Heart left ventricle (tissue), 16 donors: ENCODE results near the gene CBX8. TPM values are rescaled to one million over a fixed set of nuclear protein-coding genes. Genes with fewer than 3 reads are reported as not detected.
A peak's percentile ranks its signal among the peaks of the same experiment; 100 is the strongest.

ENCODE experiments used
- ATAC-seq, 4 donors: fragments of 200-7000 bp; cut with Tn5 transposase; one replicate each; pipeline ENCODE4 v1.9.1; 2020 to 2022; ENCODE audit warnings: moderate library complexity in 4 of 4, mild to moderate bottlenecking in 3 of 4, moderate number of reproducible peaks in 1 of 4
- DNase-seq, 5 donors: peaks; one replicate each; pipeline ENCODE4 v3.0.0-alpha.2; 2020
- H3K27ac ChIP-seq, 12 donors: fragments of 200-600 bp; sonication (generic) in 4 of 12; one replicate each; pipeline versions ENCODE4 v1.5.0 to v1.8.0; 2016 to 2022; ENCODE audit warnings: mild to moderate bottlenecking in 2 of 12
- H3K27me3 ChIP-seq, 9 donors: fragments of 200-600 bp; sonication (generic) in 2 of 9; one replicate each; pipeline versions ENCODE4 v1.5.1 to v1.8.0; 2016 to 2022; ENCODE audit warnings: mild to moderate bottlenecking in 3 of 9
- H3K36me3 ChIP-seq, 9 donors: fragments of 200-600 bp; sonication (generic) in 2 of 9; one replicate each; pipeline versions ENCODE4 v1.5.0 to v1.8.0; 2018 to 2022; ENCODE audit warnings: mild to moderate bottlenecking in 2 of 9
- H3K4me1 ChIP-seq, 12 donors: fragments of 200-600 bp; sonication (generic) in 4 of 12; one replicate each; pipeline versions ENCODE4 v1.5.0 to v1.8.0; 2016 to 2022; ENCODE audit warnings: mild to moderate bottlenecking in 3 of 12
- H3K4me3 ChIP-seq, 12 donors: fragments of 200-600 bp; sonication (generic) in 4 of 12; one replicate each; pipeline versions ENCODE4 v1.5.0 to v1.8.0; 2017 to 2022; ENCODE audit warnings: mild to moderate bottlenecking in 9 of 12, moderate library complexity in 4 of 12
- H3K9me3 ChIP-seq, 12 donors: fragments of 200-600 bp; sonication (generic) in 4 of 12; one replicate each; pipeline versions ENCODE4 v1.5.0 to v1.8.0; 2016 to 2022; ENCODE audit warnings: mild to moderate bottlenecking in 1 of 12
- CTCF ChIP-seq, 12 donors: fragments of 200-600 bp; sonication (generic) in 4 of 12; IDR thresholded peaks; one replicate each; pipeline versions ENCODE4 v1.5.0 to v1.8.0; 2018 to 2022; ENCODE audit warnings: antibody characterized with exemption in 12 of 12, mild to moderate bottlenecking in 5 of 12
- POLR2A ChIP-seq, 2 donors: fragments of 450-650 bp; IDR thresholded peaks; one replicate each; pipeline ENCODE4 v1.6.1; 2017; ENCODE audit warnings: antibody characterized with exemption in 2 of 2, mild to moderate bottlenecking in 2 of 2, moderate library complexity in 2 of 2
- WGBS, 4 donors: extraction: QIAGEN DNeasy Blood & Tissue Kit in 2 of 4; methylation state at CpG; one replicate each; pipeline versions ENCODE4 v1.1.5 to v1.1.7; 2013 to 2018; 5-methylcytosine and 5-hydroxymethylcytosine counted together
- intact Hi-C, 10 donors: fragments of 100-400 bp; cut with DNase I; formaldehyde crosslinking; loops; one replicate each; pipeline versions ENCODE4 v1.11.1 to v1.14.2; 2022
- polyA plus RNA-seq, 2 donors: library from polyadenylated mRNA; stranded (reverse); fragments of 200-250 nt; gene quantifications; one replicate each; pipeline ENCODE4 v1.2.3, GENCODE V29; 2013
- total RNA-seq, 9 donors: library from RNA; depleted of rRNA in 2 of 9; stranded (reverse); fragments of >200 nt in 2 of 9; fragmentation: NEBNext Ultra II Directional in 3 of 9; extraction: Animal tissue kit (Norgen Biotek cat#: 25700) in 3 of 9; gene quantifications; one replicate each; pipeline versions ENCODE4 v1.1.0 to v1.2.4, GENCODE V29; 2016 to 2023
- donor health status: ischemic (EF 13 %, LVEDD 7.1; RV severe dilation, severe dysfunction).
- donor health status: healthy with polysubstance abuse.
- donor health status: DM: no; HTN: yes; CAD: no.
- donor health status: DM: no; HTN: no; CAD: no.
- donor health status: ischemic (EF 25% LVEDD 6.9; RV normal size, moderate dysfunction).
- donor health status: ischemic (EF 25% LVEDD 5.7; RV mildly dilated, moderate dysfunction).
- donor health status: healthy.
- donor health status: DM: yes; HTN: yes; CAD: no.
- donor health status: ischemic (EF 35%, LVEDD 5.7; RV mildly dilated, moderate dysfunction).
- donor health status: nonischemic (EF 11% LVEDD 7.7; RV severe dilation, severe dysfunction).
- donor health status: DM: yes; HTN: yes; CAD: no.
- donor health status: PGD.
- donor health status: ischemic (EF 29% LVEDD 5.4; RV normal size, mild dysfunction).
- donor health status: nonischemic (EF 23%, LVEDD 6.1; RV moderate dilation, normal function).

CBX8 gene
- total and polyA plus RNA-seq, 11 donors, result 1.5 to 9.2 (median 5.1) TPM

DNA sequence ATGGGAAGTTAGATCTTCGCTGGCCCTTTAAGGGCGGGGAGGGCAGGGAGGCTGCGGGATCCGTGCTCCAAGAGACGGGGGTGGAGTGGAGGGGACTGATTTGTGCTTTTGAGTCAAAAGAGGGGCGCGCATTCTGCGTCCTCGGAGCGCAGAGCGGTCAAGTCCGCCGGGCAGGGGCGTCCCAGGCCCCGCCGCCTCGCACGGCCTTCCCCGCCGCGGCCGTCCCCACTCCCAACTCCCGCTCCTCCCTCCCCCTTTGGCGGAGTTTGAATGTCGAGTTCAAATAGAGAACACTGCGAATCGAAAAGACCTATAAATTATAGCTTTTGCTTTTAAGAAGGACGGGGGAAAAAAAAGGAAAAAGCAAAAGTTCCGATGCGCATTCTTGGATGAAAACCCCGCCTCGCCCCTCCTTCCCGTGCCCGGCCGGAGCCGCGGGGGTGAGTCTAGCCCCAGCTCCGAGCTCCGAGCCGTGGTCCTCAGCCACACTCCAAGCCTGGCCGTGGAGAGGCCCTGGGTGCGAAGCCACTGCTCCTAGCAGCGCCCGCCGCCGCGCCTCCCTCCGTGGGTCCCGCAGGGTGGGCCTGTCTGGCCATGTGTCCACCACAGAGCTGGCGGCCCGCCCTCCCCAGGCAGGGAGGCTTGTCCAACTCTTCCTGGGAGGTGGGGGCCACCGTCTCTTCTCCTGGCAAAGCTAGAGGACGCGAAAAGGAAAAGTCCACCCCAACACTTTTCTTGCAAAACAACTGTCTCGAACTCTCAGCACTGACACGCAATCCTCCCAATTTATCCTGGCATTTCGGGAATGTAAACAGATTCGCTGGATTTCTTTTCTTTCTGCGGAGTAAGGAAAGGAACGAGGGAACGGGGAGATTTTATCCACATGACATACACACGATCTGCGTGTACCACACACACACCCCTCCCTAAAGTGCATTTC lies 3.6 kb downstream of the CBX8 start:
- intact Hi-C loops, result loop anchor here in 5 of 10 donors (5.0 to 10.0 kb wide), 4 partner anchors 48 to 199 kb away; no protein-coding TSS in a partner anchor
- no peak for TF ChIP-seq CTCF (IDR thresholded peaks at IDR 0.05)
- no peak for TF ChIP-seq POLR2A (IDR thresholded peaks at IDR 0.05)
- WGBS, 4 donors, result 46 to 59% (median 48%) methylated on average over 56 to 63 of the region's 63 CpGs
- H3K27me3 ChIP-seq, result peaks cover 47 to 67% (median 60%) of the 10 kb centered on the region in 9 donors
- H3K4me1 ChIP-seq, result peaks cover 3 to 57% (median 41%) of the 10 kb centered on the region in 12 donors
- ATAC-seq, result no peak
- peaks cover 0 to 9% (median 0%) of the 10 kb centered on the region in 9 donors for H3K36me3 ChIP-seq
- no peak overlapping the region for H3K27ac ChIP-seq
- no peaks in the 10 kb centered on the region for H3K9me3 ChIP-seq
- peak overlapping the region in 9 of 12 donors; percentile 5 to 52 (median 32) for H3K4me3 ChIP-seq
- DNase-seq, result peak in 1 of 5 donors; percentile 68

GRCh38 chr17:79792341-79792871 lies 4.5 kb downstream of the CBX8 start:
- Histone ChIP-seq H3K27me3 (peaks cover 41 to 68% (median 58%) of the 10 kb centered on the region in 9 donors), H3K4me1 (peaks cover 3 to 50% (median 35%) of the 10 kb centered on the region in 12 donors), H3K4me3 (peak overlapping the region in 7 of 12 donors; percentile 27 to 52 (median 36)), H3K27ac (no peak overlapping the region), H3K36me3 (peaks cover 0 to 9% (median 0%) of the 10 kb centered on the region in 9 donors), H3K9me3 (no peaks in the 10 kb centered on the region)
- 11 to 15% (median 13%) methylated on average over 22 of the region's 22 CpGs for WGBS, 4 donors
- DNase-seq (peak in 1 of 5 donors; percentile 56), ATAC-seq (no peak)
- intact Hi-C loops, result loop anchor here in 5 of 10 donors (5.0 to 10.0 kb wide), 4 partner anchors 48 to 200 kb away; no protein-coding TSS in a partner anchor
- TF ChIP-seq CTCF (IDR thresholded peaks at IDR 0.05), result no peak
- no peak for TF ChIP-seq POLR2A (IDR thresholded peaks at IDR 0.05)

GRCh38 chr17:79791735-79792161 lies 5.1 kb downstream of the CBX8 start:
- H3K36me3 ChIP-seq, result peaks cover 0 to 9% (median 0%) of the 10 kb centered on the region in 9 donors
- no peak for TF ChIP-seq POLR2A (IDR thresholded peaks at IDR 0.05)
- no peak for TF ChIP-seq CTCF (IDR thresholded peaks at IDR 0.05)
- H3K27ac ChIP-seq, result no peak overlapping the region
- H3K9me3 ChIP-seq, result no peaks in the 10 kb centered on the region
- peaks cover 41 to 74% (median 60%) of the 10 kb centered on the region in 9 donors for H3K27me3 ChIP-seq
- DNase-seq, result peak in 1 of 5 donors; percentile 49
- no peak for ATAC-seq
- H3K4me1 ChIP-seq, result peaks cover 3 to 50% (median 35%) of the 10 kb centered on the region in 12 donors
- WGBS, 4 donors, result 4 to 7% (median 4%) methylated on average over 17 to 26 of the region's 26 CpGs
- intact Hi-C loops, result loop anchor here in 5 of 10 donors (5.0 to 10.0 kb wide), 4 partner anchors 47 to 201 kb away; no protein-coding TSS in a partner anchor
- no peak overlapping the region for H3K4me3 ChIP-seq
